AG04449 (cell line): ENCODE data around the gene RAB27A.
"Not testable (repeated sequence)": the region's sequence is repeated elsewhere in the genome, so short reads cannot be mapped to it uniquely, and the experiment has no call there.

Experiments used
- CTCF ChIA-PET: fragments of 350-600 bp; formaldehyde crosslinking; extraction: SDS; loops from one replicate; lab custom pipeline; 2021; ENCODE audit warnings: antibody characterized with exemption; lab: Yijun Ruan, JAX
- POLR2A ChIA-PET: fragments of 400-600, 350-600 bp; formaldehyde crosslinking; extraction: SDS; loops from one replicate; lab custom pipeline; 2020; ENCODE audit warnings: antibody characterized with exemption, inconsistent platforms; lab: Yijun Ruan, JAX
- DNase-seq: peaks from one replicate; pipeline ENCODE4 v3.0.0-alpha.2; 2010; ENCODE audit warnings: low read depth, low spot score
- H3K4me3 ChIP-seq: 2 replicates; pipeline ENCODE4 v1.5.1; 2011; ENCODE audit warnings: low read depth, mild to moderate bottlenecking, control low read depth, low read length
- CTCF ChIP-seq: IDR thresholded peaks from one replicate; pipeline ENCODE4 v1.5.1; 2011; ENCODE audit warnings: mild to moderate bottlenecking, moderate library complexity, low read length, control low read depth, inconsistent platforms; ENCODE audit not compliant: insufficient read depth; ENCODE audit errors: missing control alignments

RAB27A gene

GRCh38 chr15:55320963-55321362 is 31.4 kb upstream of the RAB27A start:
- no peak for DNase-seq
- no peak overlapping the region for H3K4me3 ChIP-seq
- ChIA-PET CTCF (no interaction called here), POLR2A (no interaction called here)
- TF ChIP-seq CTCF: no peak

DNA sequence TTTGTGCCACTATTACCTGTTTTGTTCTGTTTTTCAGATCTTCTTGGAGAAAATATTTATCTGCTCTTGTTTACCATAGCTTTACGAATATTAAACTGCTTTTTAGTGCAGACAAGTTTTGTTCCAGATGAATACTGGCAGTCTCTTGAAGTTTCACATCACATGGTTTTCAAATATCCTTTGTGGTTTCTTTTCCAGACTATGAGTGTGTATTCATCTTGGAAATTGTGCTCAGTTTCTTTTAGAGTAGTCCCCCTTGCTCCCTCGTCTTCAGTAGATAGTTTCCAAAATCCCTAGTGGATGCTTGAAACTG is 30.6 kb upstream of the RAB27A start:
- ChIA-PET CTCF (interaction anchor here (1.9 to 2.5 kb wide), 3 partner anchors 29 to 119 kb away, joined by 9 to 14 read pairs (median 12); no protein-coding TSS in a partner anchor), POLR2A (no interaction called here)
- DNase-seq: no peak
- no peak for TF ChIP-seq CTCF
- H3K4me3 ChIP-seq: peak overlapping the region; percentile 4; the same call in 1 of the 2 replicates

GRCh38 chr15:55319537-55320237 is 30.1 kb upstream of the RAB27A start:
- peak overlapping the region; percentile 93 for H3K4me3 ChIP-seq
- CTCF ChIA-PET: interaction anchor here (0.7 to 2.5 kb wide), 9 partner anchors 12 to 119 kb away, joined by 3 to 14 read pairs (median 3); no protein-coding TSS in a partner anchor
- DNase-seq: no peak
- POLR2A ChIA-PET: interaction anchor here (0.7 to 1.0 kb wide), 3 partner anchors 22 to 122 kb away, joined by 3 to 4 read pairs (median 3); no protein-coding TSS in a partner anchor
- TF ChIP-seq CTCF: no peak

- no peak for TF ChIP-seq CTCF
- peak; percentile 45 for DNase-seq
- POLR2A ChIA-PET: interaction anchor here (0.6 to 1.0 kb wide), 4 partner anchors 23 to 122 kb away, joined by 3 to 4 read pairs (median 3); partner anchors contain the start of genes CCPG1 and PIERCE2
Observed at GRCh38 chr15:55318588-55319494, 29.2 kb upstream of the RAB27A start, which contains the start of the genes PIGB and PIGBOS1. Gene PIGB, plus strand, starts transcription at chr15:55319222. Its CDS starts 29 bp downstream, at chr15:55319251. Gene PIGBOS1, minus strand, starts transcription at chr15:55319123. Its CDS starts 1,331 bp downstream, at chr15:55317792.

GRCh38 chr15:55302801-55303200 is 13.2 kb upstream of the RAB27A start:
- DNase-seq, H3K4me3 ChIP-seq, POLR2A ChIA-PET, CTCF ChIA-PET: not testable (repeated sequence)

More at GRCh38 chr15:55318588-55319494, 29.2 kb upstream of the RAB27A start, which contains the start of the genes PIGB and PIGBOS1:
- peak within 1 kb of the TSS; percentile 93 for H3K4me3 ChIP-seq
- CTCF ChIA-PET: interaction anchor here (0.7 to 2.5 kb wide), 12 partner anchors 13 to 120 kb away, joined by 3 to 14 read pairs (median 4); partner anchors contain the start of genes CCPG1 and PIERCE2

GRCh38 chr15:55297315-55297714 is 7.7 kb upstream of the RAB27A start:
- ChIA-PET POLR2A (no interaction called here), CTCF (no interaction called here)
- DNase-seq: no peak
- TF ChIP-seq CTCF: no peak
- H3K4me3 ChIP-seq: no peak overlapping the region
